ENCODE measurements around the gene HEY2. TPM values are rescaled to one million over a fixed set of nuclear protein-coding genes. Genes with fewer than 3 reads are reported as not detected.

HEY2 gene
- total RNA-seq, 4 donors from 2014 or later = 1.7 to 3.1 (median 2.3) TPM

GRCh38 chr6:125753937-125754259, 4.5 kb downstream of the HEY2 start:
- Histone ChIP-seq H3K36me3 (peaks cover 0 to 12% (median 6%) of the 10 kb centered on the region in 4 donors), H3K4me1 (peaks cover 0 to 25% (median 16%) of the 10 kb centered on the region in 4 donors), H3K27me3 (peaks cover 0 to 62% (median 3%) of the 10 kb centered on the region in 4 donors), H3K27ac (replicated peaks in 1 of 4) (no peak overlapping the region), H3K4me3 (no peak overlapping the region), H3K9me3 (no peaks in the 10 kb centered on the region)
- intact Hi-C loops (cut with DNase I) = loop anchor here (5.0 kb wide), 1 partner anchor 442 kb away; no protein-coding TSS in a partner anchor
- no peak for DNase-seq (ENCODE audit: extremely low spot score)
- TF ChIP-seq POLR2AphosphoS5 (IDR thresholded peaks at IDR 0.05) (no peak), POLR2A (IDR thresholded peaks at IDR 0.05; ENCODE audit: low read depth) (no peak), CTCF (IDR thresholded peaks at IDR 0.05) (peak in 1 of 3 experiments; percentile 1), EP300 (IDR thresholded peaks at IDR 0.05) (no peak)

GRCh38 chr6:125754566-125754965, 5.1 kb downstream of the HEY2 start:
- no peak overlapping the region for H3K4me3 ChIP-seq
- H3K4me1 ChIP-seq = peaks cover 0 to 24% (median 14%) of the 10 kb centered on the region in 4 donors
- H3K27me3 ChIP-seq = peaks cover 0 to 64% (median 3%) of the 10 kb centered on the region in 4 donors
- H3K36me3 ChIP-seq = peaks cover 0 to 19% (median 12%) of the 10 kb centered on the region in 4 donors
- H3K27ac ChIP-seq (replicated peaks in 1 of 4) = no peak overlapping the region
- intact Hi-C loops (cut with DNase I) = loop anchor here (5.0 kb wide), 1 partner anchor 442 kb away; no protein-coding TSS in a partner anchor
- WGBS = 76% methylated on average over 2 of the region's 2 CpGs
- no peak for DNase-seq (ENCODE audit: extremely low spot score)
- TF ChIP-seq POLR2A (IDR thresholded peaks at IDR 0.05; ENCODE audit: low read depth) (no peak), EP300 (IDR thresholded peaks at IDR 0.05) (no peak), POLR2AphosphoS5 (IDR thresholded peaks at IDR 0.05) (no peak), CTCF (IDR thresholded peaks at IDR 0.05) (no peak)
- no peaks in the 10 kb centered on the region for H3K9me3 ChIP-seq

- Histone ChIP-seq H3K4me1 (no peaks in the 10 kb centered on the region), H3K27ac (replicated peaks in 1 of 4) (peak overlapping the region in 1 of 4 donors; percentile 20)
- 89% methylated on average over 36 of the region's 42 CpGs for WGBS
Measured at GRCh38 chr6:125759184-125759902, 9.9 kb downstream of the HEY2 start.

GRCh38 chr6:125759959-125760457, 10.6 kb downstream of the HEY2 start:
- H3K27ac ChIP-seq (replicated peaks in 1 of 4) = peak overlapping the region in 1 of 4 donors; percentile 20
- WGBS = 71% methylated on average over 5 of the region's 5 CpGs
- intact Hi-C loops (cut with DNase I) = no loop called here
- no peak for TF ChIP-seq POLR2A (IDR thresholded peaks at IDR 0.05; ENCODE audit: low read depth)
- no peaks in the 10 kb centered on the region for H3K4me1 ChIP-seq
- no peak overlapping the region for H3K4me3 ChIP-seq
- no peak for DNase-seq (ENCODE audit: extremely low spot score)
- H3K9me3 ChIP-seq = no peaks in the 10 kb centered on the region
- peaks cover 0 to 25% (median 0%) of the 10 kb centered on the region in 4 donors for H3K27me3 ChIP-seq
- H3K36me3 ChIP-seq = peaks cover 0 to 23% (median 12%) of the 10 kb centered on the region in 4 donors

More at GRCh38 chr6:125759184-125759902, 9.9 kb downstream of the HEY2 start:
- intact Hi-C loops (cut with DNase I) = no loop called here
- TF ChIP-seq POLR2A (IDR thresholded peaks at IDR 0.05; ENCODE audit: low read depth) = no peak
- no peak for TF ChIP-seq POLR2AphosphoS5 (IDR thresholded peaks at IDR 0.05)
- no peak for TF ChIP-seq EP300 (IDR thresholded peaks at IDR 0.05)
- TF ChIP-seq CTCF (IDR thresholded peaks at IDR 0.05) = peak in 1 of 3 experiments; percentile 30
- no peak for DNase-seq (ENCODE audit: extremely low spot score)
- H3K4me3 ChIP-seq = no peak overlapping the region
- no peaks in the 10 kb centered on the region for H3K9me3 ChIP-seq
- H3K36me3 ChIP-seq = peaks cover 0 to 26% (median 15%) of the 10 kb centered on the region in 4 donors
- peaks cover 0 to 30% (median 0%) of the 10 kb centered on the region in 4 donors for H3K27me3 ChIP-seq

DNA sequence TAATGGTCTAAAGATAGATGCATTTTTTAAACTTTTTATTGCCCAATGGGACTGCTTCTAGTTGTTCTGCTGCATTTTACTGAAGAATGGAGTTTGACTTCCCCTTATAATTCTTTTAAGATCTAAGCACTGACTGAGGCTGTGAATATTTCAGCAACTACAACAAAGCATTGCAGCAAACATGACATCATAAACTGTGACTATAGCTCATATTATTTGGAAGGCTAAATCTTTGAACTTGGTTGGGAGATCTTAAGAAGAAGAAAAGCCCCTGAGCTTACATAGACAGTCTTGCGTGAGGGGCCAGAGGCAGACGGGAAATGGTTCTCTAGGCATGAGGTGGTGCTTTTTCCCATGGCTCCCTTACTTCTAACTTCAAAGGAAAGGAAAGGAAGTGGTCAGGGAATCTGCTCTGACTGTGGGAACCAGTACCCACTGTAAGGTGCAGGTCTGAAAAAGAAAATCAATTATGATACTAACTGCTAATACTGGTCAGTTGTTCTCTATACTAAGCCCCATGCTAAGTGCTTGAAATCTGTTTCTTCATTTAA, 14.8 kb downstream of the HEY2 start:
- intact Hi-C loops (cut with DNase I) = no loop called here
- 78% methylated on average over 2 of the region's 2 CpGs for WGBS
- Histone ChIP-seq H3K9me3 (no peaks in the 10 kb centered on the region), H3K4me3 (no peak overlapping the region), H3K4me1 (no peaks in the 10 kb centered on the region), H3K27ac (replicated peaks in 1 of 4) (no peak overlapping the region), H3K36me3 (peaks cover 0 to 11% (median 6%) of the 10 kb centered on the region in 4 donors), H3K27me3 (peaks cover 0 to 8% (median 0%) of the 10 kb centered on the region in 4 donors)
- no peak for DNase-seq (ENCODE audit: extremely low spot score)
- no peak for TF ChIP-seq EP300 (IDR thresholded peaks at IDR 0.05)
- TF ChIP-seq POLR2AphosphoS5 (IDR thresholded peaks at IDR 0.05) = no peak
